ENCODE measurements around the gene LATS2. TPM values are rescaled to one million over a fixed set of nuclear protein-coding genes. Genes with fewer than 3 reads are reported as not detected.
A peak's percentile ranks its signal among the peaks of the same experiment; 100 is the strongest.

Gene LATS2
- total RNA-seq, 2 experiments from 2014 or later = 1.6 TPM

DNA sequence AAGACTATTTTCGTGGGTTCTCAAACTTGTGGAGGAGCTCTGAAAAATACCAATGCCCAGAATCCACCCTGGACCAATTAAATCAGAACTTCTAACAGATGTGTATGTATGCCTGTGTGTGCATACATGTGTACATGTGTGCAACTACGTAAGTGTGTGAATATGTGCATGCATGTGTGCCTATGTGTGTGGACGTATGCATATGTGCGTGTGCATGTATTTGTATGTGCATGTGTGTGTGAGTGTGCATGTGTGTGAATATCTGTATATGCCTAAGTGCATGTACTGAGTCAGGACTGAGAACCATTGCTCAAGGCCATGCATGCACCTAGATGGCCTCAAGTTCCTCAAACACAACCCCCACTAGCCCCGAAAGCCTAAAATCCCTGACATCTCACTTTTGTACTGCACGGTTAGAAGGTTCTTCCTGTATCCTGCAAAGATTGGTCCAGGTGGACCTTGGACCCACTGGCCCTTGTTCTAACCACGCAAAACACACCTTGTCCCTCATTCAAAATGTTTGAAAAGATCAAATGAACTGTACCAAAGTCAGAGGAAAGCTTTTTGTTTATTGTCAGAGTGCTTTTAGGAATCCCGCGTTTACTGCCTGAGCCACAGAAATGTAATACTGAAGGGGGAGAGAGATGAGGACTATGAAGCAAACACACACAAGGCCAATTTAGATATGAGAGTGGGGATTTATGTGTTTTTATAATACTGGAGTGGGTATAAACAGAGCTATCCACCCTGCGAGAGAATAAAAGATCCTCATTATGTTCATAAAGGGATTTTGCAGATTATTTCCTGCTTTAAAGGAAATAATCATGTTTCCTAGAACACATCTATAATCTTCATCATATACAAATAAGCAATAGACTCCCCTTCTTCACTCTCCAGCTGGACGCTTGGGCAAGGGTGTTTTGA, 39.1 kb downstream of the LATS2 start:
- no peak overlapping the region for H3K4me3 Mint-ChIP-seq
- no peaks in the 10 kb centered on the region for H3K27me3 Mint-ChIP-seq
- no peaks in the 10 kb centered on the region for H3K9me3 Mint-ChIP-seq (ENCODE audit: low read depth)
- CTCF ChIA-PET = interaction anchor here (0.5 to 0.7 kb wide), 2 partner anchors 94 to 833 kb away, joined by 3 read pairs; no protein-coding TSS in a partner anchor
- no peak for DNase-seq
- H3K27ac Mint-ChIP-seq = no peak overlapping the region
- no peak for ATAC-seq
- H3K4me1 Mint-ChIP-seq = peaks cover 8% of the 10 kb centered on the region
- H3K36me3 Mint-ChIP-seq (ENCODE audit: low read depth) = no peaks in the 10 kb centered on the region
- POLR2A ChIA-PET = no interaction called here
- intact Hi-C loops (cut with DNase I, micrococcal nuclease) = no loop called here

DNA sequence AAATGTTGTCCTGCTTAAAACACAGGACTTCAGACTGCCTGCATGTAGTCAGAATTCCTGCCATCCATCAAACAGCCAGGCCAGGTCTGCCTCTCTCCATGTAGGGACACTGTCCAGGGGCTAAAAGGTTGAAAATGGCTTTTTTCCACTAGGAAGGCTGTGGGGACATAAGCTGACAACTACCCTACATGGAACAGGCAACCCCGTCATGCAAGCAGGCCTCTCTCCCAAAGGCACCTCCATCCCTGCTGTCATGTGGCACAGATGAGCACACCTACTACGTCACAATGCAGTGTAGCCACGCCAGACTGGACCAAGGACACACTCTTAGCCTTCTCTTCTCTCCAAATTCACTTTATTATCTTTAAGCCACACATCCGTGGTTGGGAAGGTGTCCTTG, 40.8 kb downstream of the LATS2 start:
- DNase-seq (no peak), ATAC-seq (no peak)
- POLR2A ChIA-PET = no interaction called here
- intact Hi-C loops (cut with DNase I, micrococcal nuclease) = no loop called here
- Mint-ChIP-seq H3K9me3 (ENCODE audit: low read depth) (no peaks in the 10 kb centered on the region), H3K4me3 (no peak overlapping the region), H3K27me3 (no peaks in the 10 kb centered on the region), H3K27ac (no peak overlapping the region), H3K4me1 (peaks cover 19% of the 10 kb centered on the region), H3K36me3 (ENCODE audit: low read depth) (no peaks in the 10 kb centered on the region)
- CTCF ChIA-PET = no interaction called here

DNA sequence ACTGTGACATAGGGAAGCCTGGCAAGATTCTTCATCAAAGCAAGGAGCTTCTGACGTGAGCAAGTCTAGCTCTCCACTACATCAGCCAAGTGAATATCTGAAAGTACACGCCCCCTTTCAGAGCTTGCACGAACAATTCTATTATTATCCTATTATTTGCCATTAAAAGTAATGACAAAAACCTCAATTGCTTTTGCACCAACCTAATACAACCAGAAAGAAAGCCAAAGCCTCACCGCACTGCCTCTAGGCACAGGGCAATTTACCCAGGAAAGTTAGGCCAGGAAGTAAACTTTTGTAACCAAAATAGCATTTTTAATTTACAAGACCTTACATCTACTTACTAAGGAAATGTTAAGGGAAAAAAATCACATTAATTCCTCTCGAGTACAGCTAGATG, 41.2 kb downstream of the LATS2 start:
- Mint-ChIP-seq H3K27ac (no peak overlapping the region), H3K4me1 (peaks cover 19% of the 10 kb centered on the region), H3K36me3 (ENCODE audit: low read depth) (no peaks in the 10 kb centered on the region), H3K27me3 (no peaks in the 10 kb centered on the region), H3K4me3 (no peak overlapping the region), H3K9me3 (ENCODE audit: low read depth) (no peaks in the 10 kb centered on the region)
- ChIA-PET POLR2A (no interaction called here), CTCF (no interaction called here)
- no peak for DNase-seq
- intact Hi-C loops (cut with DNase I, micrococcal nuclease) = no loop called here
- ATAC-seq = no peak

DNA sequence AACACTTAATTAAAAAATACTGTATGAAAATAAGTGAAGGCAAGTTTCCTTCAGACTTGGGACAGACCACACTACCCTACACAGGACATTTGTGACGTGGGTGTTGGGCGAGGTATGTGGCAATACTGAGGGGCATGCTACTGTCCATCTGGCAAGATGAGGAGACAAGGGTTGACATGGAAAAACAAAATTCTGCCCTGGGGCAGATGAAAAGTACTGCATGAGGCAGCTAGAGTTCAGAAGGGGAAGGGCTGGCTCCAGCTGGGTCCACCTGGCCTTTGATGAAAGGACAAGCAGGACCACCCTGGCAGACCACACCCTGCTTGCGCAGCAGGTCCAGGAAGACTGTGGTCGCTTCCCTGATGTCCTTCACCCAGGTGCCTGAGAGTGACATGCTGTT, 43.2 kb downstream of the LATS2 start:
- H3K4me1 Mint-ChIP-seq = peaks cover 19% of the 10 kb centered on the region
- no peaks in the 10 kb centered on the region for H3K27me3 Mint-ChIP-seq
- DNase-seq (no peak), ATAC-seq (no peak)
- H3K27ac Mint-ChIP-seq = no peak overlapping the region
- intact Hi-C loops (cut with DNase I, micrococcal nuclease) = loop anchor here in 1 of 2 experiments (5.0 kb wide), 1 partner anchor 584 kb away; the partner anchor contains the start of gene MICU2
- POLR2A ChIA-PET = interaction anchor here (1.6 kb wide), 1 partner anchor 158 kb away, joined by 3 read pairs; the partner anchor contains the start of gene SKA3
- CTCF ChIA-PET = interaction anchor here (0.6 to 1.0 kb wide), 2 partner anchors 42 to 131 kb away, joined by 3 to 4 read pairs; no protein-coding TSS in a partner anchor
- no peaks in the 10 kb centered on the region for H3K36me3 Mint-ChIP-seq (ENCODE audit: low read depth)
- H3K9me3 Mint-ChIP-seq (ENCODE audit: low read depth) = no peaks in the 10 kb centered on the region
- H3K4me3 Mint-ChIP-seq = no peak overlapping the region

DNA sequence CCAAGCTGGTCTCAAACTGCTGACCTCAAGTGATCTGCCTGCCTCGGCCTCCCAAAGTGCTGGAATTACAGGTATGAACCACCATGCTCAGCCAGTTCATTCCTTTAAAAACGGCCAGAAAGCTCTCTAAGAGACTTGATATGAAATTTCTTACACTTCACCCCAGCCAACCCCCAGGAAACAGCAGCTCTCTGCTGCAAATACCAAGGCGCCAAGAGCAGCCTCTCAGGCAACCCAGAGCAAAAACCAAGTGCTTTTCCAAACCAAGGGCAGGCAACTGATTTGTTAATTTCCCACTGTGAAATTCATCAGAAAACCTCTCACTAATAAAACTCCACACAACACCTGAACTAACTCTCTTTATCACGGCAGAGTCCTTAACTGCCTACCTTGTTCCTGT, 44.9 kb downstream of the LATS2 start:
- H3K4me1 Mint-ChIP-seq = peaks cover 19% of the 10 kb centered on the region
- intact Hi-C loops (cut with DNase I, micrococcal nuclease) = loop anchor here in 1 of 2 experiments (2.0 to 5.0 kb wide), 2 partner anchors 44 to 586 kb away; partner anchors contain the start of genes LATS2 and MICU2
- no peak for ATAC-seq
- no peaks in the 10 kb centered on the region for H3K9me3 Mint-ChIP-seq (ENCODE audit: low read depth)
- ChIA-PET POLR2A (interaction anchor here (1.6 kb wide), 1 partner anchor 159 kb away, joined by 3 read pairs; the partner anchor contains the start of gene SKA3), CTCF (interaction anchor here (0.6 kb wide), 1 partner anchor 129 kb away, joined by 4 read pairs; no protein-coding TSS in a partner anchor)
- H3K27me3 Mint-ChIP-seq = no peaks in the 10 kb centered on the region
- peak overlapping the region; percentile 89 for H3K27ac Mint-ChIP-seq
- DNase-seq = no peak
- peak overlapping the region; percentile 18 for H3K4me3 Mint-ChIP-seq
- no peaks in the 10 kb centered on the region for H3K36me3 Mint-ChIP-seq (ENCODE audit: low read depth)

DNA sequence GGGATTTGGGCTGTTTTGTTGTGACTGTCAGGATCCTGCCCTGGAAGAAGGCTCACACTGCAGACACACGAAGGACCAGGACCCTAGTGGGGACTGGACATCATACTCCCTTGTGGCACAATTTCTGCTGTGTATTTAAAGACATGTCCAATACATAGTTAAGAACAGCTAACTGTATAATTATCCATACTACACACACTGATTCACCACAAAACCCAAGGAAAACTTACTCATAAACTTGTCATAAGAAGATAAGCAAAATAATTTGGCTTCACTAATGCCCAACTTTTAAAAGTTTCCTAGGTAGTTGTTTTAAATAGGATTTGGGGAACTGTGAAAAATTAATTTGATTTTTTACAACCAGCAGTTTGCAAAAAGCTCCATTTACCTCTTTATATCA, 46.1 kb downstream of the LATS2 start:
- no peaks in the 10 kb centered on the region for H3K36me3 Mint-ChIP-seq (ENCODE audit: low read depth)
- H3K4me1 Mint-ChIP-seq = peaks cover 28% of the 10 kb centered on the region
- no peaks in the 10 kb centered on the region for H3K27me3 Mint-ChIP-seq
- no peak overlapping the region for H3K27ac Mint-ChIP-seq
- no peaks in the 10 kb centered on the region for H3K9me3 Mint-ChIP-seq (ENCODE audit: low read depth)
- DNase-seq = no peak
- H3K4me3 Mint-ChIP-seq = no peak overlapping the region
- no peak for ATAC-seq
- intact Hi-C loops (cut with DNase I, micrococcal nuclease) = loop anchor here in 1 of 2 experiments (5.0 kb wide), 1 partner anchor 587 kb away; the partner anchor contains the start of gene MICU2
- ChIA-PET POLR2A (no interaction called here), CTCF (no interaction called here)

DNA sequence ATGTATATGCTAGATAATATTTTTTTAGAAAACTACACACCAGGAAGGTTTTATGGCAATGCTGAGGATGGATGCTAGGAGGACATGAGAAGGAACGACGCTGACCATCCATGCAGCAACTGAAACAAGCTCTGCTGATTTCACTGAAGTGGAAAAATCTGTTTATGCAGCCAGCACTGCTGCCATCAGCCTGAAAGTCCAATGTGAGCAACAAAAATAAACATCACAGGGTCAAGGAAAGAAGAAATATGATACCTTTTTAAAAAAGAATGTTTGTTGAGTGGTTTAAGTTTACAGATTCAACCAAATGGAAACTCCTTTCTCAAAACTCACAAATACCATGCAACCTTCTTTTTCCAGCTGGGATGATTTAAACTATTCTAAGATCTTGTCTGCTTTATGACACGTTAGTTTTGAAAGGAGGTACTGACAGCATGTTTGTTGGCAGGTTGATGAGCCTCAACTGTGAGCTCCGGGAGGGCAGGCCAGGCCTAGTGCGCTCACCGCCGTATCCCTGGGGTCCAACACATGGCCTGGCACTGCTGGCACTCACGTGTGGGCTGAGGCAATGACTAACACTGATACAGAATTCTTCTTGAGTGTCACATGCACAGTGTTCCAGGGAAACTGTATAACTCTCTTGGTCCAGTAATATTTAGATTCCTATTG, 46.8 kb downstream of the LATS2 start:
- no peak overlapping the region for H3K27ac Mint-ChIP-seq
- POLR2A ChIA-PET = no interaction called here
- intact Hi-C loops (cut with DNase I, micrococcal nuclease) = loop anchor here in 1 of 2 experiments (5.0 kb wide), 1 partner anchor 588 kb away; the partner anchor contains the start of gene MICU2
- H3K4me3 Mint-ChIP-seq = no peak overlapping the region
- no peaks in the 10 kb centered on the region for H3K36me3 Mint-ChIP-seq (ENCODE audit: low read depth)
- CTCF ChIA-PET = no interaction called here
- no peak for ATAC-seq
- H3K4me1 Mint-ChIP-seq = peaks cover 28% of the 10 kb centered on the region
- no peaks in the 10 kb centered on the region for H3K9me3 Mint-ChIP-seq (ENCODE audit: low read depth)
- no peaks in the 10 kb centered on the region for H3K27me3 Mint-ChIP-seq
- no peak for DNase-seq

DNA sequence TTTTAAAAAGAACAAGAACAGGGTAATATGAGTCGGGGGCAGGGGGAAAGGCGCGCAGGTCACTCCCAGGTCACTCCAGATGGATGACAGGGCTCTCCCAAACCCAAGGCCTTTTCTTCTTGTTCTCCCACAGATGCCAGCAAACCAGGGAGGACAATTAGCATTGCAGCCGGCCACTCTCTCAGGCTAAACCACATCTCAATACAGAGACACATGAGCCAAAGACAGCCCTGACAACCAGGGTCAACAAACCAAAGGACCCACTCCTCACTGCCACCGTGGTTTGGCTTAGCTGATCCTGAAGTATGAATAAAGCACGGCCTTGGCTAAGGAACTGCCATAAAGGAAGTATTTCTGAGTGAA, 47.3 kb downstream of the LATS2 start:
- Mint-ChIP-seq H3K27ac (no peak overlapping the region), H3K4me1 (peaks cover 28% of the 10 kb centered on the region), H3K4me3 (no peak overlapping the region), H3K27me3 (no peaks in the 10 kb centered on the region), H3K36me3 (ENCODE audit: low read depth) (no peaks in the 10 kb centered on the region), H3K9me3 (ENCODE audit: low read depth) (no peaks in the 10 kb centered on the region)
- DNase-seq (no peak), ATAC-seq (no peak)
- CTCF ChIA-PET = no interaction called here
- intact Hi-C loops (cut with DNase I, micrococcal nuclease) = no loop called here
- POLR2A ChIA-PET = no interaction called here

DNA sequence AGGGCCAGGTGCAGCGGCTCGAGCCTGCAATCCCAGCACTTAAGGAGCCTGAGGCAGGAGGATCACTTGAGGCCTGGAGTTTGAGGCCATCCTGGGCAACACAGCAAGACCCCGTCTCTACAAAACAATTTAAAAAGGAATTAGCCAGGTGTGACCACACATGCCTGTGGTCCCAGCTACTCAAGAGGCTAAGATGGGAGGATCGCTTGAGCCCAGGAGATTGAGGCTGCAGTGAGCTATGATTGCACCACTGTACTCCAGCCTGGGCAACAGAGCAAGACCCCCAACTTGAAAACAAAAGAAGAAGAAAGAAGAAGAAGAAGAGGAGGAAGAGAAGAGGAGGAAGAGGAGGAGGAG, 47.7 kb downstream of the LATS2 start:
- ATAC-seq = no peak
- H3K27me3 Mint-ChIP-seq = no peaks in the 10 kb centered on the region
- no peak overlapping the region for H3K4me3 Mint-ChIP-seq
- intact Hi-C loops (cut with DNase I, micrococcal nuclease) = no loop called here
- H3K9me3 Mint-ChIP-seq (ENCODE audit: low read depth) = no peaks in the 10 kb centered on the region
- peaks cover 28% of the 10 kb centered on the region for H3K4me1 Mint-ChIP-seq
- CTCF ChIA-PET = no interaction called here
- DNase-seq = no peak
- POLR2A ChIA-PET = no interaction called here
- H3K27ac Mint-ChIP-seq = no peak overlapping the region
- no peaks in the 10 kb centered on the region for H3K36me3 Mint-ChIP-seq (ENCODE audit: low read depth)

DNA sequence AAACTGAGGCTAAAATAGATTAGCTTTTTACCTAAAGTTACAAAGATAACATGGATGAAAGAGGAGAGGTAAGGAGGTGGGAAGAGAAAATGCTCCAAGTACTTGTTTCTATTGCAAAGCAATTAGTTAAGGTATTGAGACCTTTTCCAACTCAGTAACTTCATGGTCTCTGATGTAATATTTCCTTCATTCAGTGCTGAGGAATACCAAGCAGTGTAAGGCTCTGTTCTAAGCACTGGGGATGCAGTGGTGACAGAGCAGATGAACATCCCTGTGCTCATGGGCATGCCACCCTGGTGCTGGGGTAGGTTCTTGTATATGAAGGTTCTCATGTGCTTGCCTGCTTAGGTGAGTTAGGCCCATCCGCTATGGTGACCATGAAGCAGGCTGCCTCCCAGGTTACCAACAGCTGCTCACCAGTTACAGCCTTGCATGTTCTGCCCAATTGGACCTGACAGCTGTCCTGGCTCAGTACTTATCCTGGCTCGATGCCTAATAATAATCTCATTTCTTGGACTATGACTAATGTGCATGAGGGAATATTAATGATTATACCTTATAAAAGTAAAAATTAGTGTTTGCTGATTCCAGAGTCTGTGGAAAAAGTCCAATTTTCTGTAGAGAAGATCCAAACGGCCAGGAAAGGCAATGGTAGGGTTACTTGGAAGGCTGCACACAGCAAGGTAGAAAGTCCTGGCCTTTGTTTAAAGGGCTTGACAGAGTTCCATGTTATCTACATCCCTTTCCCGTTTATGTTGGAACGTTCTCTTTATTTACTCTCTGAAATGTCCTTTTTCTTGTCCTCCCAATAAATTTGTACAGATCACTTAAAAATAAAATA, 48.3 kb downstream of the LATS2 start:
- ChIA-PET POLR2A (interaction anchor here (0.5 kb wide), 1 partner anchor 27 kb away, joined by 9 read pairs; no protein-coding TSS in a partner anchor), CTCF (no interaction called here)
- H3K4me1 Mint-ChIP-seq = peaks cover 26% of the 10 kb centered on the region
- H3K9me3 Mint-ChIP-seq (ENCODE audit: low read depth) = no peaks in the 10 kb centered on the region
- intact Hi-C loops (cut with DNase I, micrococcal nuclease) = no loop called here
- no peaks in the 10 kb centered on the region for H3K36me3 Mint-ChIP-seq (ENCODE audit: low read depth)
- no peak overlapping the region for H3K27ac Mint-ChIP-seq
- no peaks in the 10 kb centered on the region for H3K27me3 Mint-ChIP-seq
- DNase-seq (no peak), ATAC-seq (no peak)
- H3K4me3 Mint-ChIP-seq = no peak overlapping the region

DNA sequence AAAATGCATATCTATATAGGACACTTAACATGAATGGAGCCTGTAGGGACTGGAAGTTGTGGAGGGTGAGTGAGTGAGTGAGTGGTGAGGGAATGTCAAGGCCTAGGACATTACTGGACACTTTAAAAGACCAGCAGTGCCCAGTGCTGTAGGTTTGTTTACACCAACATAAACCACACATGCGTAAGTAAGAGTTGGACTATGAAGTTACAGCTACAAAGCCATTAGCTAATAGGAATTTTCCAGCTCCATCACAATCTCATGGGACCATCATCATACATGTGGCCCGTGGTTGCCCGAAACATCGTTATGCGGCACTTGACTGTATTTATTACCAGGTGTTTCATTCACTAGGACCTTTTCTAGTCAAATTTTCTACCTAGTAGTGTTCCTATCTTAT, 49.2 kb downstream of the LATS2 start:
- no peak overlapping the region for H3K27ac Mint-ChIP-seq
- H3K36me3 Mint-ChIP-seq (ENCODE audit: low read depth) = no peaks in the 10 kb centered on the region
- H3K9me3 Mint-ChIP-seq (ENCODE audit: low read depth) = no peaks in the 10 kb centered on the region
- ChIA-PET CTCF (no interaction called here), POLR2A (no interaction called here)
- ATAC-seq = no peak
- H3K27me3 Mint-ChIP-seq = no peaks in the 10 kb centered on the region
- DNase-seq = no peak
- intact Hi-C loops (cut with DNase I, micrococcal nuclease) = no loop called here
- H3K4me3 Mint-ChIP-seq = no peak overlapping the region
- peaks cover 19% of the 10 kb centered on the region for H3K4me1 Mint-ChIP-seq

All from activated CD4-positive, alpha-beta T cell treated with anti-CD3 and anti-CD28 coated beads for 36 hours (primary cell).